Smooth muscle cell (in vitro differentiated cells): ENCODE data around the gene IFNA2. TPM values are rescaled to one million over a fixed set of nuclear protein-coding genes. Genes with fewer than 3 reads are reported as not detected.

Source experiments
- DNase-seq: peaks from one replicate; lab custom pipeline; 2025; ENCODE audit not compliant: unreplicated experiment; lab: John Stamatoyannopoulos, UW
- H2AFZ ChIP-seq: fragments of 200-600 bp; sonication (generic); 2 replicates; pipeline ENCODE4 v1.6.0; 2016; ENCODE audit warnings: antibody characterized with exemption, low read depth, mild to moderate bottlenecking
- H3F3A ChIP-seq: fragments of 200-600 bp; sonication (generic); 2 replicates; pipeline ENCODE4 v1.6.0; 2017; ENCODE audit warnings: antibody characterized with exemption, low read depth
- H3K27ac ChIP-seq: fragments of 200-600 bp; sonication (generic); 2 replicates; pipeline ENCODE4 v1.5.1; 2016; ENCODE audit warnings: low read depth, mild to moderate bottlenecking
- H3K27me3 ChIP-seq: fragments of 200-600 bp; sonication (generic); 2 replicates; pipeline ENCODE4 v1.6.1; 2016; ENCODE audit warnings: low read depth, mild to moderate bottlenecking
- H3K36me3 ChIP-seq: fragments of 200-600 bp; sonication (generic); 2 replicates; pipeline ENCODE4 v1.5.1; 2016; ENCODE audit warnings: low read depth
- H3K4me1 ChIP-seq: fragments of 200-600 bp; sonication (generic); 2 replicates; pipeline ENCODE4 v1.5.1; 2016; ENCODE audit warnings: low read depth
- H3K4me2 ChIP-seq: fragments of 200-600 bp; sonication (generic); 2 replicates; pipeline ENCODE4 v1.6.0; 2016; ENCODE audit warnings: mild to moderate bottlenecking
- H3K4me3 ChIP-seq: fragments of 200-600 bp; sonication (generic); 2 replicates; pipeline ENCODE4 v1.5.1; 2016; ENCODE audit warnings: mild to moderate bottlenecking
- H3K79me2 ChIP-seq: fragments of 200-600 bp; sonication (generic); 2 replicates; pipeline ENCODE4 v1.6.0; 2016; ENCODE audit warnings: low read depth, mild to moderate bottlenecking
- H3K9ac ChIP-seq: fragments of 200-600 bp; sonication (generic); 2 replicates; pipeline ENCODE4 v1.6.0; 2016; ENCODE audit warnings: low read depth
- H3K9me3 ChIP-seq: fragments of 200-600 bp; sonication (generic); replicated peaks from 2 replicates; pipeline ENCODE4 v1.5.1; 2016; ENCODE audit warnings: low read depth
- H4K20me1 ChIP-seq: fragments of 200-600 bp; sonication (generic); 2 replicates; pipeline ENCODE4 v1.6.0; 2016; ENCODE audit warnings: low read depth
- CTCF ChIP-seq: fragments of 200-600 bp; sonication (generic); IDR thresholded peaks from 2 replicates; pipeline ENCODE4 v1.5.1; 2017; ENCODE audit warnings: borderline replicate concordance, mild to moderate bottlenecking, antibody characterized with exemption; ENCODE audit not compliant: insufficient read depth, poor library complexity, severe bottlenecking
- WGBS: methylation state at CpG from one replicate; pipeline ENCODE4 v1.1.7; 2016; ENCODE audit warnings: low lambda C conversion rate; 5-methylcytosine and 5-hydroxymethylcytosine counted together
- polyA plus RNA-seq: library from polyadenylated mRNA; unstranded; fragments of >200 nt; fragmentation: Nextera tagmentation; extraction: Ambion mirVana; gene quantifications from 2 replicates; pipeline ENCODE4 v1.2.1, GENCODE V29; 2016
- total RNA-seq: library from RNA; depleted of rRNA; stranded (reverse); fragments of >200 nt; gene quantifications from 2 replicates; pipeline ENCODE4 v1.2.3, GENCODE V29; 2014

The IFNA2 gene
- total and polyA plus RNA-seq, 2 experiments from 2014 or later = not detected

GRCh38 chr9:21429191-21429590, 44.0 kb upstream of the IFNA2 start:
- no peak for DNase-seq
- H3K9me3 ChIP-seq = no peaks in the 10 kb centered on the region
- H3F3A ChIP-seq = no peaks in the 10 kb centered on the region
- H3K4me2 ChIP-seq = no peak overlapping the region
- no peak overlapping the region for H3K27ac ChIP-seq
- H2AFZ ChIP-seq = no peak overlapping the region
- H3K27me3 ChIP-seq = no peaks in the 10 kb centered on the region
- no peaks in the 10 kb centered on the region for H4K20me1 ChIP-seq
- no peak for TF ChIP-seq CTCF
- no peak overlapping the region for H3K4me3 ChIP-seq
- 76% methylated on average over 2 of the region's 2 CpGs for WGBS
- no peaks in the 10 kb centered on the region for H3K79me2 ChIP-seq
- no peaks in the 10 kb centered on the region for H3K4me1 ChIP-seq
- H3K36me3 ChIP-seq = no peaks in the 10 kb centered on the region
- H3K9ac ChIP-seq = no peak overlapping the region

GRCh38 chr9:21428235-21428634, 43.0 kb upstream of the IFNA2 start:
- no peaks in the 10 kb centered on the region for H3K36me3 ChIP-seq
- TF ChIP-seq CTCF = no peak
- H2AFZ ChIP-seq = no peak overlapping the region
- H3K4me2 ChIP-seq = no peak overlapping the region
- H3K27me3 ChIP-seq = no peaks in the 10 kb centered on the region
- H3F3A ChIP-seq = no peaks in the 10 kb centered on the region
- no peak overlapping the region for H3K4me3 ChIP-seq
- no peaks in the 10 kb centered on the region for H3K4me1 ChIP-seq
- DNase-seq = no peak
- no peaks in the 10 kb centered on the region for H3K9me3 ChIP-seq
- H4K20me1 ChIP-seq = no peaks in the 10 kb centered on the region
- H3K27ac ChIP-seq = no peak overlapping the region
- 86% methylated on average over 1 of the region's 1 CpG for WGBS
- H3K9ac ChIP-seq = no peak overlapping the region
- H3K79me2 ChIP-seq = no peaks in the 10 kb centered on the region

- H3K9me3 ChIP-seq = no peaks in the 10 kb centered on the region
- H3K27me3 ChIP-seq = no peaks in the 10 kb centered on the region
- H3K79me2 ChIP-seq = no peaks in the 10 kb centered on the region
- H3K4me3 ChIP-seq = no peak overlapping the region
- no peak for DNase-seq
- H3F3A ChIP-seq = no peaks in the 10 kb centered on the region
- no peaks in the 10 kb centered on the region for H3K4me1 ChIP-seq
- no peak overlapping the region for H2AFZ ChIP-seq
- no peak overlapping the region for H3K27ac ChIP-seq
- H3K36me3 ChIP-seq = no peaks in the 10 kb centered on the region
- TF ChIP-seq CTCF = no peak
- H3K4me2 ChIP-seq = no peak overlapping the region
- H3K9ac ChIP-seq = no peak overlapping the region
- 91% methylated on average over 5 of the region's 5 CpGs for WGBS
- no peaks in the 10 kb centered on the region for H4K20me1 ChIP-seq
Observed at GRCh38 chr9:21415493-21416267, 30.5 kb upstream of the IFNA2 start.
